Astrocyte (in vitro differentiated cells and primary cell): Measurements from ENCODE around the gene DCAF10.

ENCODE experiments used
- EZH2 ChIP-seq: IDR thresholded peaks from 2 replicates; pipeline ENCODE4 v1.6.1; 2012; ENCODE audit warnings: mild to moderate bottlenecking, low read length, inconsistent platforms; ENCODE audit not compliant: insufficient read depth
- TF ChIP-seq, protein P1 (sequence below): IDR thresholded peaks from 2 replicates; pipeline ENCODE4 v1.5.1; 2011; ENCODE audit warnings: low read depth, mild to moderate bottlenecking, inconsistent platforms, low read length, moderate library complexity; ENCODE audit not compliant: insufficient read depth

DNA sequence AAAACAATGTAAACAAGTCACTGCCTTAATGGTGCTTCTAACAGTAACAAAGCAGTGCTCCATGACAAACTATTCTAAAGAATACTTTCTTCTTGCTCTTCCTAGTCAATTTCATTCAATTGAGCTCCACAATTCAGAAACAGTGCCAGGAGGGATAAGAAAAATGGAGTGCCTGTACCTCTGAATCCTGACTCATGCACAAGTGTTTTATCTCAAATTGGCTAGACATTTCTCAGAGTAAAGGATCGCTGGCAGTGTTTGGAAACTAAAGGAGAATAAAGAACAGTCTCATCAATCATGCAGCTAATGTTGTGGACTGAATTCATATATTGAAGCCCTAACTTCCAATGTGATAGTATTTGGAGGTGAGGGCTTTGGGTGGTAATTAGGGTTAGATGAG is 75.8 kb downstream of the DCAF10 start:
- TF ChIP-seq, protein P1, sequence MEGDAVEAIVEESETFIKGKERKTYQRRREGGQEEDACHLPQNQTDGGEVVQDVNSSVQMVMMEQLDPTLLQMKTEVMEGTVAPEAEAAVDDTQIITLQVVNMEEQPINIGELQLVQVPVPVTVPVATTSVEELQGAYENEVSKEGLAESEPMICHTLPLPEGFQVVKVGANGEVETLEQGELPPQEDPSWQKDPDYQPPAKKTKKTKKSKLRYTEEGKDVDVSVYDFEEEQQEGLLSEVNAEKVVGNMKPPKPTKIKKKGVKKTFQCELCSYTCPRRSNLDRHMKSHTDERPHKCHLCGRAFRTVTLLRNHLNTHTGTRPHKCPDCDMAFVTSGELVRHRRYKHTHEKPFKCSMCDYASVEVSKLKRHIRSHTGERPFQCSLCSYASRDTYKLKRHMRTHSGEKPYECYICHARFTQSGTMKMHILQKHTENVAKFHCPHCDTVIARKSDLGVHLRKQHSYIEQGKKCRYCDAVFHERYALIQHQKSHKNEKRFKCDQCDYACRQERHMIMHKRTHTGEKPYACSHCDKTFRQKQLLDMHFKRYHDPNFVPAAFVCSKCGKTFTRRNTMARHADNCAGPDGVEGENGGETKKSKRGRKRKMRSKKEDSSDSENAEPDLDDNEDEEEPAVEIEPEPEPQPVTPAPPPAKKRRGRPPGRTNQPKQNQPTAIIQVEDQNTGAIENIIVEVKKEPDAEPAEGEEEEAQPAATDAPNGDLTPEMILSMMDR: no peak
- TF ChIP-seq EZH2: no peak
